OCI-LY3 (cell line): ENCODE measurements around the gene ROBO3.

Source experiments
- H2AFZ ChIP-seq: fragments of 200-600, 300-600 bp; shearing (Covaris generic); 2 replicates; pipeline ENCODE4 v1.6.0; 2014; ENCODE audit warnings: antibody characterized with exemption, low read depth, low read length
- H3K27ac ChIP-seq: fragments of 200-600, 300-600 bp; sonication (generic); 2 replicates; pipeline ENCODE4 v1.5.1; 2014; ENCODE audit warnings: mild to moderate bottlenecking, low read length, moderate library complexity, mixed read lengths
- H3K27me3 ChIP-seq: fragments of 200-600, 300-600 bp; sonication (generic); 2 replicates; pipeline ENCODE4 v1.6.1; 2014; ENCODE audit warnings: low read depth, low read length, mixed read lengths
- H3K36me3 ChIP-seq: fragments of 200-600, 300-600 bp; sonication (generic); replicated peaks from 2 replicates; pipeline ENCODE3; 2014; ENCODE audit warnings: low read depth, low read length, mixed read lengths
- H3K4me1 ChIP-seq: fragments of 300-600, 200-600 bp; sonication (generic); 2 replicates; pipeline ENCODE4 v1.6.1; 2014; ENCODE audit warnings: low read length, mixed read lengths
- H3K4me2 ChIP-seq: fragments of 200-600, 300-600 bp; sonication (generic); 2 replicates; pipeline ENCODE4 v1.6.1; 2014; ENCODE audit warnings: low read length, mixed read lengths
- H3K4me3 ChIP-seq: fragments of 300-600, 200-600 bp; sonication (generic); 2 replicates; pipeline ENCODE4 v1.5.1; 2014; ENCODE audit warnings: antibody characterized with exemption, mild to moderate bottlenecking, low read length, moderate library complexity
- H3K79me2 ChIP-seq: fragments of 300-600, 200-600 bp; shearing (Covaris generic); 2 replicates; pipeline ENCODE4 v1.6.1; 2014; ENCODE audit warnings: mild to moderate bottlenecking, low read length, mixed read lengths
- H3K9ac ChIP-seq: fragments of 300-600, 200-600 bp; shearing (Covaris generic); 2 replicates; pipeline ENCODE4 v1.6.0; 2014; ENCODE audit warnings: mild to moderate bottlenecking, low read length, moderate library complexity
- H3K9me3 ChIP-seq: fragments of 200-600, 300-600 bp; shearing (Covaris generic); 2 replicates; pipeline ENCODE4 v1.6.1; 2014; ENCODE audit warnings: low read length, mixed read lengths; ENCODE audit not compliant: insufficient read depth
- H4K20me1 ChIP-seq: fragments of 200-600, 300-600 bp; sonication (generic); 2 replicates; pipeline ENCODE4 v1.6.1; 2016; ENCODE audit warnings: low read length, mixed read lengths; ENCODE audit not compliant: insufficient read depth
- EZH2phosphoT487 ChIP-seq: fragments of 200-600 bp; shearing (Covaris generic); IDR thresholded peaks from 2 replicates; pipeline ENCODE4 v1.6.1; 2018; ENCODE audit warnings: antibody characterized with exemption, mixed run types, low read depth
- TF ChIP-seq, protein P1 (sequence below): fragments of 200-600, 300-600 bp; sonication (generic); IDR thresholded peaks from 2 replicates; pipeline ENCODE4 v1.5.1; 2014; ENCODE audit warnings: antibody characterized with exemption, low read length, low read depth

Gene ROBO3

DNA sequence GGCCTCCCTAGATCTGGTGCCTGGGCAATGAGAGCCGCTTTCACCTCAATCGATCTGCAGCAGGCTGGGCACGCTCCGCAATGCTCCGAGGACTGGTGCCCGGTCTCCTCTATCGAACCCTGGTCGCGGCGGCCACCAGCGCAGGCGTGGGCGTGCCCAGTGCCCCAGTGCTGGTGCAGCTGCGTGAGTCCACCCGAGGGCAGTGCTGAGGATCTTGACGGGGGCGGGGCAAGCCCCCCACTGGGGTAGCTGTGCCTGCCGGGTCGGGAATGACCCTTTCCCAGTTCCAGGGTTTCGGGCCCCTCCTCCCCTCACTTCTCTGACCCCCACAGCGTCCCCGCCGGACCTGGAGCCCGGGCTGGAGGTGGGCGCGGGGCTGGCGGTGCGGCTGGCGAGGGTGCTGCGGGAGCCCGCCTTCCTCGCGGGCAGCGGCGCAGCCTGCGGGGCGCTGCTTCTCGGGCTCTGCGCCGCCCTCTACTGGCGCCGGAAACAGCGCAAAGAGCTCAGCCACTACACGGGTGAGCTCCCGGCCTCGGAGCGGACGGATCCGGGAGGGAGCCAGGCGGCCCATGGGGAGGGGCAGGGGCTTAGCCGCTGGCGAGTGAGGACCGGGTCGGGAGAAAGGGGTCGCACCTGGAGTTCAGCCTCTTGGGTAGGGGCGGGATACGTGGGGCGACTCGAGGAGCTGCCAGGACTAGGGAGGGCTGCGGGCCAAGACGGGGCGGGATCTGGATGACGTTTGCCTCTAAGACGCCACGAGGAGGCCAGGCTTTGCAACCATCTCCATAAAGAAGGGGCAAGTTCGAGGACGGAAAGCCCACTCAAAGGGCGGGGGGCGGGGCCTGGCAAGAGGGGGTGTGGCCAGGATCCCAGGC is 10.9 kb downstream of the ROBO3 start:
- Histone ChIP-seq H3K36me3 (no peaks in the 10 kb centered on the region), H3K4me1 (peaks cover 4% of the 10 kb centered on the region; the same call in 1 of the 2 replicates), H3K9ac (peak overlapping the region; percentile 77), H3K9me3 (no peaks in the 10 kb centered on the region), H4K20me1 (no peaks in the 10 kb centered on the region), H3K27ac (peak overlapping the region; percentile 30; the same call in 1 of the 2 replicates), H3K4me3 (peak overlapping the region; percentile 92), H3K79me2 (no peaks in the 10 kb centered on the region), H3K27me3 (peaks cover 8% of the 10 kb centered on the region; the same call in 1 of the 2 replicates), H3K4me2 (peak overlapping the region; percentile 82), H2AFZ (peak overlapping the region; percentile 92)
- TF ChIP-seq EZH2phosphoT487, result no peak
- TF ChIP-seq, protein P1, sequence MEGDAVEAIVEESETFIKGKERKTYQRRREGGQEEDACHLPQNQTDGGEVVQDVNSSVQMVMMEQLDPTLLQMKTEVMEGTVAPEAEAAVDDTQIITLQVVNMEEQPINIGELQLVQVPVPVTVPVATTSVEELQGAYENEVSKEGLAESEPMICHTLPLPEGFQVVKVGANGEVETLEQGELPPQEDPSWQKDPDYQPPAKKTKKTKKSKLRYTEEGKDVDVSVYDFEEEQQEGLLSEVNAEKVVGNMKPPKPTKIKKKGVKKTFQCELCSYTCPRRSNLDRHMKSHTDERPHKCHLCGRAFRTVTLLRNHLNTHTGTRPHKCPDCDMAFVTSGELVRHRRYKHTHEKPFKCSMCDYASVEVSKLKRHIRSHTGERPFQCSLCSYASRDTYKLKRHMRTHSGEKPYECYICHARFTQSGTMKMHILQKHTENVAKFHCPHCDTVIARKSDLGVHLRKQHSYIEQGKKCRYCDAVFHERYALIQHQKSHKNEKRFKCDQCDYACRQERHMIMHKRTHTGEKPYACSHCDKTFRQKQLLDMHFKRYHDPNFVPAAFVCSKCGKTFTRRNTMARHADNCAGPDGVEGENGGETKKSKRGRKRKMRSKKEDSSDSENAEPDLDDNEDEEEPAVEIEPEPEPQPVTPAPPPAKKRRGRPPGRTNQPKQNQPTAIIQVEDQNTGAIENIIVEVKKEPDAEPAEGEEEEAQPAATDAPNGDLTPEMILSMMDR, result peak; percentile 68

DNA sequence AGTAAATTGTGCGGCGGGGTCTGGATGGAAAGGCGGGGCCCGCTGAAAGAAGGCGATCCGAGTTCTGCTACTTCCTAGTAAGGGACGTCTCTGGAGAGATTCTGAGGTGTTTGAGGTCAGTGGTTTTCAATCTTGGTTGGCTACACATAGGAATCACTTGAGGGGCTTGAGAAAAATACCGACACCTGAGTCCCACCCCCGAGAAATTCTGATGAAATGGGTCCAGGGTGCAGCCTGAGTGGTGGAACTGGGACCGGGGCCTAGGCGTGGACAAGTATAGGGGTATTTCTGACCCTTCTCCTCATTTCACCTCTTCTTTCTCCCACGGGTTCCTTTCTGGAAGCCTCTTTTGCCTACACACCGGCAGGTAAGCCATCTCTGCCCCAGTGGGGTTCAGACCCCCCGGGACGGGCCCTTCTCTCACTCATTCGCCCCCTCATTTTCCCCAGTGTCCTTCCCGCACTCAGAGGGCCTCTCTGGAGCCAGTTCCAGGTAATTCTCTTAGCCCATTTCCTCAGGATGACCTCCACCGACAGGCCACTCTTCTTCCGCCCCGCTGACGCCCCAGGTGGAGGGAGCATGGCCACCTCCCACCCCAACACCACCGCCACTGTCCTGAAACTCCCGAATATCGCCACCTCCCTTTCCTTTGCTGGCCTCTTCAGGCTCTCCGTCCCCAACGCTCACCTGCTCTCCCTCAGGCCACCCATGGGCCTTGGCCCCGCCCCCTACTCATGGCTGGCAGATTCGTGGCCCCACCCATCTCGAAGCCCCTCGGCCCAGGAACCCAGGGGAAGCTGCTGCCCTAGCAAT is 11.8 kb downstream of the ROBO3 start:
- no peaks in the 10 kb centered on the region for H3K36me3 ChIP-seq
- H3K4me2 ChIP-seq, result peak overlapping the region; percentile 82
- TF ChIP-seq EZH2phosphoT487, result no peak
- TF ChIP-seq, protein P1, result no peak
- H3K9me3 ChIP-seq, result no peaks in the 10 kb centered on the region
- H3K4me3 ChIP-seq, result peak overlapping the region; percentile 92
- no peaks in the 10 kb centered on the region for H3K79me2 ChIP-seq
- no peaks in the 10 kb centered on the region for H4K20me1 ChIP-seq
- peaks cover 4% of the 10 kb centered on the region; the same call in 1 of the 2 replicates for H3K4me1 ChIP-seq
- peak overlapping the region; percentile 92 for H2AFZ ChIP-seq
- peak overlapping the region; percentile 77 for H3K9ac ChIP-seq
- 0 out of 2 replicates have a peak, but pooled peaks cover 3% of the 10 kb centered on the region for H3K27me3 ChIP-seq
- H3K27ac ChIP-seq, result no peak overlapping the region

DNA sequence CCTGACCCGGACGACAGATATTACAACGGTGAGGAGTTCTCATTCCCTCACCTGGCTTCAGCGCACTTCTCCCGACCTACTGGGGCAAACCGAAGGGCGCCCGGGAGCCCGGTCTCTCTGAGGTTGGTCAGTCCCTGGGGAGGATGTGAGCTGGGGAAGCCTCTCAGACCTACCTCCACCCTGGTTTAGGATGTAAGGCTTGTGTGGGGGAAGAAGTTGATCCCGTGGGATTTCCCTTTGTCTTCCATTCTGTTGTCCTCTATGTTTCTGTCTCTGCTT is 12.3 kb downstream of the ROBO3 start:
- Histone ChIP-seq H3K36me3 (no peaks in the 10 kb centered on the region), H3K27ac (no peak overlapping the region), H3K27me3 (0 out of 2 replicates have a peak, but pooled peaks cover 3% of the 10 kb centered on the region), H4K20me1 (no peaks in the 10 kb centered on the region), H3K4me1 (peaks cover 4% of the 10 kb centered on the region; the same call in 1 of the 2 replicates), H3K4me3 (no peak overlapping the region), H3K9me3 (no peaks in the 10 kb centered on the region), H2AFZ (no peak overlapping the region), H3K4me2 (no peak overlapping the region; the same call in 1 of the 2 replicates), H3K79me2 (no peaks in the 10 kb centered on the region), H3K9ac (no peak overlapping the region)
- TF ChIP-seq, protein P1, result no peak
- no peak for TF ChIP-seq EZH2phosphoT487
